ENCODE data around the gene ZC3H13.
"Not testable (repeated sequence)": the region's sequence is repeated elsewhere in the genome, so short reads cannot be mapped to it uniquely, and the experiment has no call there.

The ZC3H13 gene

DNA sequence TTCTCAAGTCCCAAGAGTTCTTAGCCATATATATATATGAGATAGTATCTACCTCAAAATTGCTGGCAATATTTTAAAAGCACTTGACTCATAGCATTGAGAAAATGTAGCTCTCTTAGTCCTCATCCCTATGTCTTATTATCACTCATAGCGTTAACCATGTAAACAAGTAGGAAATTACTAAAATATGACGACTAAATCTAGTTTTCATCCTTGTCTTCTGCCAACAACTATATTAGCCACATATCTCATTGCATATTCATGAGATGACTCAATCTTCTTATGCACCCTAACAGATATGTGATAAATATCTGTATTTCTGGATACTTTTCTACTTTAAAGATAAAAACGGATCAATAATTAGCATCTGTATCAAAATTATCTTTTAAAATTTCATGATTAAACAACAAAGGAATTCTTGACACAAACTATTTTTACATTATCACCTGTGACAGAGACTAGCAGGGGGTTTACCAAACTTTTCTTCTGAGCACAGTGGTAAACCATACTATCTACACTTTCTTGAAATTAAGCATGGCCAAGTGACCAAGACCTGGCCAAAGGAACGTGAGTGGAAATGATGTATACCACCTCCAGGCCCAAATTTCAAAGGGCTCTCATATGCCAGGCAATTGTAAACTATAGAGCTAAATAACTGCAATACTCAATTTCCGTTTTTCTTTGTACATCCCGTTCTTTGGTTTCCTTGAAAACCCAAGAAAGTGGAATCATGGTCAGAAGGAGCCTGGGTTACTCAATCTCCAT is 45.7 kb downstream of the ZC3H13 start:
- peak; percentile 48 for DNase-seq

DNA sequence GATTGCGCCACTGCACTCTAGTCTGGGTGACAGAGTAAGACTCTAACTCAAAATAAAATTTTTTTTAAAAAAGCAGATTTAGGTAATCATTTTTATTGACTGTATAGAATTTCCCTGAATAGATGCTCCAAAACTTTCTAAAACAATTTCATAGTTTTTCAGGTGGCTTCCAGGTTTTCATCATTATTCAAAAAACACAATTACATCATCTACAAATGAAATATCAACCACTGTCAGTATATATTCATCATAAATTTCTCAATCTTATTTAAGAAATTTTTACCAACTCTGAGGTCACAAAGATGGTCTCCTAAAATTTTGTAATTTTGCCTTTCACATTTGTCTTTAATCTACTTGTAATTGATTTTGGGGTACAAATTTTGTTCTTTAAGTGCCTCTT is 48.1 kb downstream of the ZC3H13 start:
- no peak for DNase-seq

DNA sequence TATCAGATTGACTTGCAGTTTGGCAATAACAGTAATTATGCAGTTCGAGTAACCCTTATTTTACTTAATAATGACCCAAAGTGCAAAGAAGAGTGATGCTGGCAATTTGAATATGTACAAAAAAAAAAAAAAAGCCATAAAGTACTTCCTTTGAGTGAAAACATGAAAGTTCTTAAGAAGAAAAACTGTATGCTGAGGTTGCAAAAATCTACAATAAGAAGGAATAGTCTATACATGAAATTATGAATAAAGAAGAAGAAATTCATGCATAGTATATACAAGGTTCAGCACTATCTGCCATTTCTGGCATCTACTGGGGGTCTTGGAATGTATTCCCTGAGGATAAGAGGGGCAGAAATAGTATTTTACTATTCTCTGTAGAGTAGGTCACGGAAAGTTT is 55.9 kb downstream of the ZC3H13 start:
- no peak for DNase-seq

DNA sequence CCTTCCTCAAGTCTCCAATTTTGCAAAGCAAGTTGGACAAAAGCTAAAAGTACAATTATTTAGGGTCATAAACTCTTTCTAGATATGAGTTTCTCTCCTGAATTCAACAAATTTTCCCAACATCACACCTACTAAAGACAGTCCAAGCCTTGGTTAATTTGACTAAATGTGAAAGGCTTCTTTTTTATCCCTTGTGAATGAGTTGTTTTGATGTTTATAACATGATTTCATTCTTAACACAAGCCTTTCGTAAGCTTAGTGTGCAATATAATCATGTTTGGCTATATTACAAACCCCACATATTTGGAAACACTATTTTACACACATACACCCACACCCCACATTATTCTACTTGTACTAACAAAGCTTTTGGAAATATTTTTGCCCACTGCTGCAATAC is 57.3 kb downstream of the ZC3H13 start:
- no peak for DNase-seq

DNA sequence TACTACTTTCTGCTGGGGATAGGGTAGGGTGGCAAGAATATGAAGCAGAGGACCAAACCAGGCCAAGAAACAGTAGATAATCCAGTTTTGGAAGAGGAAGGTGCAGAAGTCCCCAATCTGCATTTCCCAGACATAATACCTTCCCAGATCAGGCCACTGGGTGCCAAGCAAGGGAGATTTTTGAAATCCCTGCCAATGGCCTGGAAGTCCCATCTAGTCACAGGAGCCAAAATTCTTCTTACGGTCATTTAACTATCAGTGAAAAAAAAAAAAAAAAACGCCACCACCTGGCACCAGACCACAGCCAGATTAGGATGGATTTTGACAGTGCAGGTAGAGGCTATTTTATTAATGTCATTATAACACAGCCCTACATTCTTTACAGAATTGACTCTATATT is 57.8 kb downstream of the ZC3H13 start:
- no peak for DNase-seq

DNA sequence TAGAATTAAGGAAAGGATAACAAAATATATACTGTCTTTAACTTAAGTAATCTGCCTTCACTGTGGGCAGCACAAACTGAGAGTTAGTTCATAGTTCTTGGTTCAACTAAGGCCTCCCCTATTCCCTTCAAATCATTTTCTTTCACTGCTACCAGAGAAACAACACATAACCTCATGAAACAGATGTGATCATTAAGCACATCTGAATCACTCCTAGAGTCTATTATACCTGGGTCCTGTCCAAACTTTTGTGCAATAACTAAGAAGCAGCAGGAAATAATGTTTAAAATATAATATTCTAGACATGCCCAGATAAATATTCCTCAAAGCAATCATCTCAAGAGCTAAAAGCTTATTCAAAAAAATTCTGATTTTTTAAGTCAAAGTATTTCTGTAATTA is 62.9 kb downstream of the ZC3H13 start:
- DNase-seq: peak; percentile 52

DNA sequence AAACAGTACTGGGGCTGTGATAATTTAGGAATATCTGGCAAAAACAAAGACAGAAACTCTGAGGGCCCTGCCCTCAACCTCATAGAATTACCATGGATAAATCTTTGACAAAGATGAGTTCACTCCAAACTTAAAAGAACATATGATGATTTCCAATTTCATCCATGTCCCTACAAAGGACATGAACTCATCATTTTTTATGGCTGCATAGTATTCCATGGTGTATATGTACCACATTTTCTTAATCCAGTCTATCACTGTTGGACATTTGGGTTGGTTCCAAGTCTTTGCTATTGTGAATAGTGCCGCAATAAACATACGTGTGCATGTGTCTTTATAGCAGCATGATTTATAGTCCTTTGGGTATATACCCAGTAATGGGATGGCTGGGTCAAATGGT is 71.4 kb downstream of the ZC3H13 start:
- DNase-seq: not testable (repeated sequence)

DNA sequence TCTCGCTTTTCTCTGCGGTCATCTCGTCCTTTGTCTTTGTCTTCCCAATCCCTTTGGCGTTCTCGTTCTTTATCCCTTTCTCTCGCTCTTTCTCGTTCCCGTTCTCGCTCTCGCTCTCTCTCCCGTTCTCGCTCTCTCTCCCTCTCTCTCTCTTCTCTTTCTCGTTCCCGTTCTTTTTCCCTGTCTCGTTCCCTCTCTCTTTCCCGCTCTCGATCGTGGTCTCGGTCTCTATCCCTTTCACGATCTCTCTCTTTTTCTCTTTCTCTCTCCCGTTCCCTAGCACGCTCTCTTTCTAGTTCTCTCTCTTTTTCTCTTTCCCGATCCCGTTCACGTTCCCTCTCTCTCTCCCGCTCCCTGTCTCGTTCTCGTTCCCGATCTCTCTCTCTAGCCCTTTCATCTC is 77.2 kb downstream of the ZC3H13 start:
- DNase-seq: no peak

DNA sequence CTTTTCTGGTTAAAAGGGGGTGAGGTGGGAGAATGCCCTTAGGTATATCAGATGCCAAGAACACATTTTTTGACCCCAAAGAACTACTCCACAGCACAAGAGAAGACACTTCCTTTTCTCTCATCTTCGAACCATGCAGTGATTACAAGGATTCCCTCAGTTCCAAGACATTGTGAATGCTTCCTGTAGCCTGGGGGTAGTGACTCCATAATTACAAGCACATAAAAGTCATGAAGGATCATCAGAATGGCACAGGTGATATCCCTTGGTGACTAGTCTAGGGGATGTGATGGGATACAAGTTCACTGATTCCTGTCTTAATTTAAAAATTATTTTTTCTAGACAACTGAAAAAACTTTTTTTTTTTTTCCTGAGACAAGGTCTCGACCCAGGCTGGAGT is 78.0 kb downstream of the ZC3H13 start:
- DNase-seq: no peak

DNA sequence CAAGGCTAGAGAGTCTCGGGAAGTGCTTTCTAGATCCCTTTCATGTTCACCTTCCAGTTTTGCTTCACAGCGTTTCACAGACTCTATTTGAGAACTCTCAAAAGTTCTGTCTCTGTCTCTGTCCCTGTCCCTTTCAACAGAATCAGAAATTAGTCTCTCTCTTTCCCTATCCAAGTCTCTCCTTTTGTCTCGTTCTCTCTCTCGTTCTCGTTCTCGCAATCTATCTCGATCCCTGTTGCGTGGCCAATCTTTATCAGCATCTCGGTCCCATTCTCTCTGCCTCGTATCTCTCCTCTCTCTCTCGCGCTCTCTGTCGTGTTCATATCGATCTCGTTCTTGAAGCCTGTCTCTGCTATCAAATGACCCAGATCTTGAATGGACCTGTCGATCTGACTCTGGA is 85.0 kb downstream of the ZC3H13 start:
- no peak for DNase-seq

DNA sequence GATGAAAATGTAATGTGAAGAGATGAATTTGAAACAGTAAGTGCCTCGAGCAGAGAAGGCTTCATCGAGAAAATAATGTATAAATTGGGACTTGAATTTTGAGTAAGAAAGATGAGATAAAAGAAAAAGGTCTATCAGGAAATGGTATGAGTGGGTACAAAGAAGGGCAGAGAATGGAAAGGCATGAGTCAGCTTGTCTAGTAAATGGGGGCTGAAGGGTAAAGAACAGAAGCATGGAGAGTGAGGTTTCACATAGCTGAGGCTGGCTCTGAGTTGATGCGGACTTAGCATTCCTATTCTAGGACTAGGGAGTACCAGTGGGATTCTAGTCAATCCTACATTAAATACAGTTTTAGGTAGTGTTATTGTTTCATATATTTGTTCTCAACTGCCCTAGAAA is 85.8 kb downstream of the ZC3H13 start:
- DNase-seq: no peak

DNA sequence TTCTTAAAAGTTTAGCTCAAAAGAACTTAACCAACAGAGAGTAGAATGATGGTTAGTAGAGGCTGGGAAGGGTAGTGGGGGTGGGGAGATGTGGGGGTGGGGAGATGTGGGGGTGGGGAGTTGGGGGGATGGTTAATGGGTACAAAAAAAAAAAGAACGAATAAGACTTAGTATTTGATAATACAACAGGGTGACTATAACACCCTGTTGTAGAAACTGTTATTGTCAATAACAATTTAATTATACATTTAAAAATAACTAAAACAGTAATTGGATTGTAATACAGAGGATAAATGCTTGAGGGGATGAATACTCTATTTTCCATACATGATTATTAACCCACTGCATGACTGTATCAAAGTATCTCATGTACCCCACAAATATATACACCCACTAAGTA is 91.1 kb downstream of the ZC3H13 start:
- DNase-seq: no peak

DNA sequence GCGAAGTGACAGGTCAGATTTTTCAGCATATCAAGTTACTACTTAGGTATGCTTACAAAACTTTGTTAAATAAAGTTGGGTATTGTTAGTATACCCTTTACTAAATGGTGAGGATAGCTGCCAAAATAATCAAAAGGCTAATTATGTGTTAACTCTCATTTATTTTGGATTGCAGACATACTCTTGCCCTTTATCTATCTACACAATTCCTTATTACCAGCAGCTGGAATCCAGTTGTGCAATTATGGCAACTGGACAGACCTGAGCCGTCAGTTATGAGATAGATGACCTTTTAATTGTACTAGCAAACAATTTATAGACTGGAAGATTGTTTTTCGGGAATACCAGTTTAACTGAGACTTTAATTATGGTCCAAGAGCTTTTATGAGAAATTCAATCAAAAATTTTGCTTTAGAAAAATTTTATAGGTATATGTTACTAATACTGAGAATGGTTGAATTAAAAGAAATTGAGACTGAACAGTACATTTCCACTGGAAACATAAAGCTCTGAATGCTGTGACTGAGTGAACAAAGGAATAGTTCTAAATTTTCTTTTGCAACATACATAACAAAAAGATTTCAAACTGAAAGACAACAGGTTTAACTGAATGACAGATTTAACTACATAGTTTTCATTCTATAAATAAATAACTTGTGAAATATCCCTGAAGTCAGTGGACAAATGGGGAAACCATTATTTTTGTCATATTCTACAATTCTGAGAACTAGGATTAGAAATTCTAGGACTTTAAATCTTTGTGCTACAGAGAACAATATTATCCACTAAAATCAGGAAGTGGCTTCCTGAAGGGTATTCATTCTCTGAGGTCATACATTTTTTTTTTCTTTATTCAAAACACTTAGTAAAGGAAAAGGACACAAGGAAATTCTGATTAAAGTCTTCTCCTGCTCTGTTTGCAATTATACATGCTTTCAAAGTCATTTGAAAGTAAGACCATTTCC is 97.4 kb downstream of the ZC3H13 start:
- no peak for DNase-seq

DNA sequence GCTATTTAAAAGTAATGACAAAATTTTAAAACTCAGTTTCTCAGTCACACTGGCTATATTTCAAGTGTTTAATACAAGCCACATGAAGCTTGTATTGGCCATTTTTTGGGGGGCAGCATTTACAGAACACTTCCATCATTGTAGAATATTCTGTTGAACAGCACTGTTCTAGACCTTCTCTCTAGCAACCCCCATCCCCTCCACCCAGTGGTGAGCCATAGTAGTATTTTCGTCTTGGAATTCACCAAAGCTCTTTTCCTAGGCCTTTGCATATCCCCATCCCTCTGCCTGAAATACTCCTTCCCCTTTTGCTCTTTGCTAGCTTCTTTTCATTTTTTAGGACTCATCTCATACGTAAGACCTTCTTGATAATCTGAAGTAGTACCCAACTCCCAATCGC is 99.5 kb downstream of the ZC3H13 start:
- no peak for DNase-seq

DNA sequence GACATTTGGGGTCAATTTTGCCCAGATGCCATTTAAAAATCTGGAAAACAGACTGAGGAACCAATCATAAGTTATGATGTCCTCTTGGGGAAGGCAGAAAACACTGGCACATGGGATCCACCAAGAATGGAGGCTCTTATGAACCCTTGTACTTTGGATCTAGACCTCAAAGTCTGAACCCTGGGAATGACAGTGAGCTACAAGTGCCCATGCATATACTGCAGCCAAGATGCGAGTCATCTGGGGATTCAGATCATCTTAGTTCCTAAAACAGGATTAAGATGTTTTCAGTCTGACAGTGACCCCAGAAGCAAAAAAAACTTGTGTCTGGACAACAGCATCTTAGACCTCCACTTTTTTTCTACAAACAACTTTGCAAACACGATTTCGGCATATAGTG is 100.8 kb downstream of the ZC3H13 start:
- DNase-seq: peak; percentile 7

DNA sequence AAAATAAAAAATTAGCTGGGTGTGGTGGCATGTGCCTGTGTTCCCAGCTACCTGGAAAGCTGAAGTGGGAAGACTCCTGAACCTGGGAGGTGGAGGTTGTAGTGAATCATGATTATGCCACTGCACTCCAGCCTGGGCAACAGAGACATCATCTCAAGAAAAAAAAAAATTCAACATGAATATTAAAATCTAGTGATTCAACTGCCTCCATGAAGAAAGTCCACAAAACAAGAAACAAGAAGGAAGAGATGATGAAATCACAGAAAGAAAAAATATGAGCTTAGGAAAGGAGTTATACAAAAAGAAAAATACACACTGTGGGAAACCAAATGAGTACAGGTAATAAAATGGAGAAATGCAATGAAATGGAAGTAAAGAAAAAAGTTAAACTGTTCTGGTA is 101.4 kb downstream of the ZC3H13 start:
- no peak for DNase-seq

DNA sequence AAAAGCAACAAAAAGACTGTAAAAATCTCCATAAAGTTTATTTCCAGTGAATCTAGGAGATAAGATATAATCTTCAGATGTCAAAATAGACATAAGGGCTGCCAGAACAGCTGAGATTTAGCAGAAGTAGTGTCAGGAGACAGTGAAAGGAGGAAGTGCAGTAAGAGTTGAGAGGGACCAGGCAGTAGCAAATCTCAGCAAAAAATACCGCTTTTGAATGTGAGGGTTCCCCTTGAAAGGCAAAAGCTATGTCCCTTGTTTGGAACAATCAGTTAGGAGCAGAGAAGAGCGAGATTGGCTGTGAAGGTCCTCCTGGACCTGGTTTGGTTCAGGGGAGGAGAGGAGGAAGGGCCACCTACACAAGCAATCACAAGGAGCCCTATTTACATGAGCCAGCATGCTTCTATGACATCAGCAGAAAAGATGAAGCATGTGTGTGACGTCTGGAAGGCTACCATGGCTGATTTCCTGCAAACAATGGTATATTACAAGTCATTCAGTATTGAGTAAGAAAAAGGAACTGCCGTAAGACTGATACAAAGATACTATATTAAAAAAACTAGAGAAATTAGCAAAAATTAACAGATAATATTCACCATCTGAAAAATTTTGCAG is 102.1 kb downstream of the ZC3H13 start:
- no peak for DNase-seq

DNA sequence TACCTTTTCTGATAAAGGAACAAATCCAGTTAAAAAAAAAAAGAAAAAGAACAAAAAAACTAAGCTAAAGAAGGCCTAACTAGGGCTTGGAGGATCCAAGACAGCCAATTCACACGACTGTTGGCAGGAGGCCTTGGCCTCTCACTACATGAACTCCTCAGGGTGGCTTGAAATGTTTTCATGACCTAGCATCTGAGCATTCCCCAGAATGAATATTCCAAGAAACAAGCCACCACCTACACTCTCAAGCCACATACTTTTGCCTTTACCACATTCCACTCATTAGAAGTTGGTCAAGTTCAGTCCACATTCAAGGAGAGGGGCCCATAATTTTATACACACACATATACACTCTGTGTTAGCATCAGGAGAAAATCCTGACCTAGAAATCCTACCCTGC is 103.4 kb downstream of the ZC3H13 start:
- peak; percentile 26 for DNase-seq

DNA sequence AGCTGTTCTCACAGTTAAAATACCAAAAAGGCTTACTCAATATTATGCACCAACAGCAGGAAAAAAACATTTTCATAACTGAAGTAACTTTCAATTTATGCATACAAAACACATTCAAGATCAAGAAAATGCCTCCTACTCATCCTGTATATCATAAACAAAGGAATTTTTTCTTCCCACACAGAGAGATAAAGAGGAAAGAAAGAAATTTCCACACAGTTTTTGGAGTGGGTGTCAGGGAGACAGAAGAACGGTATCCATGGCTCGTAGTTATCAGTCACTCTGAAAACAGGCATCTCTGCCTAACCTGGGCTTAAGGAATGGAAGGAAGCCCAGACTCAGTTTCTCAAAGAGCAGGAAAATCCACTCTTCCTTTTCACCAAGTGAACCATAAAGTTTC is 108.6 kb downstream of the ZC3H13 start:
- DNase-seq: no peak

DNA sequence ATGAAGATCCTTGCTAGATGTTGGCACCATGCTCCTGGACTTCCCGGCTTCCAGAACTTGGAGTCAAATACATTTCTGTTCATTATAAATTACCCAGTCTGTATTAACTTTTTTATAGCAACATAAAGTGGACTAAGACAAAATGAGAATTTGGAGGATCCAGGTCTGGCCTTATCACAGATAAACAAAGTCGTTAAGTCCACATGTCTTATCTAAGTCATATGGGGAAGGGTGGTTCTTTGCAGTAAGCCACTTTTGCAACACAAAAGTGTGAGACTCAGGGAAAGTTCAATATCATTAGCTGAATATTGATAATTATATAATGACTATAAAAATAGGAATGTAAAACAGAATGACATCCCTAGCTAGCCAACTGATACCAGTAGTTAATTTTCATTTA is 109.4 kb downstream of the ZC3H13 start:
- no peak for DNase-seq

DNA sequence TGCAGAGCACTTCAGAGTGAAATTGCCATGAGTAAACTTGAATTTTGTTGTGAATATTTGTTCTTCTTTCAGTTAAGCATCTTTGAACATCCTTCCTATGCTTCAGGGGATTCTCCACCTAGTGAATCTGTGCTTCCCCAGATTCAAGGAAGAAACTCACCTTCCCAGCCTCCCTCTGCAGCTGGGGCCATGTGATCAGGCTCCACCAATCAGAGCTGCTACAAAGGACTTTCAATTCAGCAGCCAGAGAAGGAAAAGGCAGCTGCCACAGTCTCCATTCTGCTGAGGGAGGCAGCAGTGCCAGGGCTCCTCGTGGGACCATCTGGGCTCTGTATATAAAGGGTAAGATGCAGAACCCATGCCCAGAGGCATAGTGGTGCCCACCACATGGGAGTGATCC is 111.3 kb downstream of the ZC3H13 start:
- DNase-seq: no peak

DNA sequence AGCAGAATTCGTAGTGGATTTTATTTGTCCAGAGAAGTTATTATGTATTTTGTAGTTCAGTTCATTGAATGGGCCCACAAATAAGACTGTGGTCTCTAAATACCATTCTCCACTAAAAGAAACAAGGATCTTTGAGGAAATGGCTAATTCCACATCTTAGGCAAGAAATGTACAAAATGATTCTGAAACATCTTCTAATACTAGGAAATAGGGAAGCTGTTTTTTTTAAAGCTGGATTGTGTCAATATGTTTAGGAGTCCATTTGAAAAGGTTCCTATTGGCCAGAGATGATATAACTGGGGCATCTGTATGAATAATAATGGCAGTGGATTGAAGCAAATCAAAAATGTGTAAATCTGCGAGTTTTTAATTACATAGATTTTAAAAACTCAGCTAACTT is 112.5 kb downstream of the ZC3H13 start:
- no peak for DNase-seq

DNA sequence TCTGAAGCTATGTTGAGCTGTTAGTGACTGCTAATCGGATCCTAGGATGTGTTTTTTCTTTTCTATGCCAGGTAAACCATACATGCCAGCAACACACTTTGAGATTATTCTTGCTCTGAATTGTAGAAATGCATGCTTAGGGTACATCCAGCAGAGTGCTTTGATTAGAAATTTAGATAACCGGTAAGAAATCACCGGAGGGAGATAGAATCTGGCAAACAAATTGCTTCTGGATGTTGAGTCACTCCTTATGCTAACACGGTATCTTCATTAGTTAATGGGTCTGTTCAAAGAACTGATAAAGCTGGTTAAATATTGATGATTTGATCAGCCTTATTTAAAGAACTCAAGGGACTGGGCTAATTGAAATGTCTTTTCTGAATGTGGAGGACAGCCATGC is 115.9 kb downstream of the ZC3H13 start:
- no peak for DNase-seq

DNA sequence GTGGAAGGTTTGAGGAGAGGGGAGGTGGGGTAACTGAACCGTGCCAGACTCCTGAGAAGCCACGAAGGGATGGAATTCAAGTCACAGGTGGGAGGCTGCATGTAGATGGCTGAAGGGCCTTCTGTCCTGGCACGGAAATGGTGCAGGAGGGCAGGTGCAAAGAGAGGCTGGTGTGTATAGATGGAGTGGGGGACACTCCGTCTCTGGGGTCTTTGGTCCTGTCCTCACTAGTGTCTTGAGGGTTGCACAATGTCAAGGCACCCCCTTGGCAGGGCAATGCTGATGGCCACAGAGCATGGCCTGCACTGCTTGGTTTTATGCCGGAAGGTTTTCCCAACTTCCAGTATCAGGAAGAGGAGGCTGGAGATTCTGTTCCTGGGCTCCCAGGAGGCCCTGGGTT is 118.3 kb downstream of the ZC3H13 start:
- no peak for DNase-seq

Data from fibroblast of skin of right biceps (primary cell).